Ramos (cell line): Measurements from ENCODE around the gene CLINT1.

Experiments used
- in situ Hi-C: fragments of 300-500 bp; cut with MboI; formaldehyde crosslinking; loops from one replicate; pipeline ENCODE4 v1.14.3; 2022; ENCODE audit warnings: low sequenced_read_pairs; ENCODE audit not compliant: unreplicated experiment

CLINT1 gene

GRCh38 chr5:157821822-157822622 is 36.9 kb downstream of the CLINT1 start:
- in situ Hi-C loops = no loop called here

- in situ Hi-C loops = no loop called here
Measured at GRCh38 chr5:157821405-157821804, 37.5 kb downstream of the CLINT1 start.

GRCh38 chr5:157820593-157821252 is 38.2 kb downstream of the CLINT1 start:
- in situ Hi-C loops = no loop called here

GRCh38 chr5:157819502-157820115 is 39.3 kb downstream of the CLINT1 start:
- in situ Hi-C loops = loop anchor here (10.0 kb wide), 2 partner anchors 125 to 1295 kb away; no protein-coding TSS in a partner anchor

GRCh38 chr5:157818368-157818767 is 40.6 kb downstream of the CLINT1 start:
- in situ Hi-C loops = loop anchor here (10.0 kb wide), 2 partner anchors 126 to 1296 kb away; no protein-coding TSS in a partner anchor

GRCh38 chr5:157817928-157818327 is 41.0 kb downstream of the CLINT1 start:
- in situ Hi-C loops = loop anchor here (10.0 kb wide), 2 partner anchors 127 to 1297 kb away; no protein-coding TSS in a partner anchor

- in situ Hi-C loops = loop anchor here (10.0 kb wide), 2 partner anchors 127 to 1297 kb away; no protein-coding TSS in a partner anchor
Measured at GRCh38 chr5:157817387-157817702, 41.6 kb downstream of the CLINT1 start.

- in situ Hi-C loops = loop anchor here (10.0 kb wide), 2 partner anchors 128 to 1298 kb away; no protein-coding TSS in a partner anchor
Measured at GRCh38 chr5:157816682-157817386, 42.1 kb downstream of the CLINT1 start.

GRCh38 chr5:157812086-157812485 is 46.9 kb downstream of the CLINT1 start:
- in situ Hi-C loops = loop anchor here (10.0 kb wide), 2 partner anchors 133 to 1303 kb away; no protein-coding TSS in a partner anchor

- in situ Hi-C loops = no loop called here
Measured at GRCh38 chr5:157808043-157808442, 50.9 kb downstream of the CLINT1 start.

- in situ Hi-C loops = no loop called here
Measured at GRCh38 chr5:157802736-157803135, 56.2 kb downstream of the CLINT1 start.

GRCh38 chr5:157800137-157800536 is 58.8 kb downstream of the CLINT1 start:
- in situ Hi-C loops = no loop called here

GRCh38 chr5:157799578-157799977 is 59.4 kb downstream of the CLINT1 start:
- in situ Hi-C loops = no loop called here

- in situ Hi-C loops = no loop called here
Measured at GRCh38 chr5:157793301-157793700, 65.6 kb downstream of the CLINT1 start.

- in situ Hi-C loops = no loop called here
Measured at GRCh38 chr5:157785801-157786200, 73.1 kb downstream of the CLINT1 start.

- in situ Hi-C loops = no loop called here
Measured at GRCh38 chr5:157779221-157779620, 79.7 kb downstream of the CLINT1 start.

GRCh38 chr5:157778121-157778805 is 80.7 kb downstream of the CLINT1 start:
- in situ Hi-C loops = no loop called here

GRCh38 chr5:157772127-157772526 is 86.8 kb downstream of the CLINT1 start:
- in situ Hi-C loops = loop anchor here (25.0 kb wide), 1 partner anchor 1365 kb away; no protein-coding TSS in a partner anchor

- in situ Hi-C loops = loop anchor here (25.0 kb wide), 1 partner anchor 1367 kb away; no protein-coding TSS in a partner anchor
Measured at GRCh38 chr5:157770665-157771064, 88.3 kb downstream of the CLINT1 start.
